Measurements from ENCODE around the gene PLK2. TPM values are rescaled to one million over a fixed set of nuclear protein-coding genes. Genes with fewer than 3 reads are reported as not detected.

PLK2 gene
- total RNA-seq, 3 donors from 2014 or later = 2.6 to 5.6 (median 4.4) TPM

- DNase-seq (no peak), ATAC-seq (no peak)
- H3K4me1 Mint-ChIP-seq (ENCODE audit: low read depth) = no peaks in the 10 kb centered on the region
- H3K9me3 Mint-ChIP-seq = no peaks in the 10 kb centered on the region
- H3K36me3 Mint-ChIP-seq (ENCODE audit: insufficient read depth) = peaks cover 7% of the 10 kb centered on the region
- H3K27me3 Mint-ChIP-seq (ENCODE audit: low read depth) = peaks cover 15% of the 10 kb centered on the region
- no peak overlapping the region for H3K4me3 Mint-ChIP-seq
Measured at GRCh38 chr5:58450018-58450417, 9.9 kb downstream of the PLK2 start.

GRCh38 chr5:58447226-58447625 is 12.7 kb downstream of the PLK2 start:
- Mint-ChIP-seq H3K9me3 (peaks cover 4% of the 10 kb centered on the region), H3K27me3 (ENCODE audit: low read depth) (peaks cover 10% of the 10 kb centered on the region), H3K36me3 (ENCODE audit: insufficient read depth) (no peaks in the 10 kb centered on the region), H3K4me1 (ENCODE audit: low read depth) (no peaks in the 10 kb centered on the region), H3K4me3 (no peak overlapping the region)
- ATAC-seq (no peak), DNase-seq (no peak)

DNA sequence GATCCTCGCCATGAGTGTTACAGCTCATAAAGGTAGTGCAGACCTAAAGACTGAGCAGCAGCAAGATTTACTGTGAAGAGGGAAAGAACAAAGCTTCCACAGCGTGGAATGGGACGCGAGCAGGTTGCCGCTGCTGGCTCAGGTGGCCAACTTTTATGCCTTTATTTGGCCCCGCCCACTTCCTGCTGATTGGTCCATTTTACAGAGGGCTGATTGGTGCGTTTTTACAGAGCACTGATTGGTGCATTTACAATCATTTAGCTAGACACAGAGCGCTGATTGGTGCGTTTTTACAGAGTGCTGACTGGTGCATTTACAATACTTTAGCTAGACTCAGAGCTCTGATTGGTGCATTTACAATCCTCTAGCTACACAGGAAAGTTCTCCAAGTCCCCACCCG is 13.9 kb downstream of the PLK2 start:
- ATAC-seq (no peak), DNase-seq (no peak)
- peaks cover 12% of the 10 kb centered on the region for H3K27me3 Mint-ChIP-seq (ENCODE audit: low read depth)
- peaks cover 4% of the 10 kb centered on the region for H3K9me3 Mint-ChIP-seq
- H3K4me1 Mint-ChIP-seq (ENCODE audit: low read depth) = no peaks in the 10 kb centered on the region
- no peak overlapping the region for H3K4me3 Mint-ChIP-seq
- H3K36me3 Mint-ChIP-seq (ENCODE audit: insufficient read depth) = no peaks in the 10 kb centered on the region

DNA sequence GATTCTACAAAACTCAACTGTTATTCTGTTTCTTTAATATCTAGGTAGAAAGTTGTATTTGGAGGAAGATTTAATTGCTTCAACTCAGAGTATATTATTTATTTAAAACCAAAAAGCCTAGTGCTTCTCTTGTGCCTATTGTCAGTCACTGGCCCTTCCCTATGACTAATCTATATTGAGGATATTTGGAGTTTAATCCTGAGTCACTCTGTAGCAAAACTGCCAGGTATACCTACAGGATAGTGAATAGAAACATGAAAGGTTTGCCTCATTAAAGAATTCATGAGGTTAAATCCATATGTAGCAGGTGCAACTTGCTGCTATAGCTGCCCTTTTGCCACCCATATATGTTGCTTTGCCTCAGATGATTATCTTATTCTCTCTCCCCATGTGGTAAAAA is 15.1 kb downstream of the PLK2 start:
- H3K27me3 Mint-ChIP-seq (ENCODE audit: low read depth) = peaks cover 13% of the 10 kb centered on the region
- H3K4me3 Mint-ChIP-seq = no peak overlapping the region
- H3K4me1 Mint-ChIP-seq (ENCODE audit: low read depth) = no peaks in the 10 kb centered on the region
- H3K36me3 Mint-ChIP-seq (ENCODE audit: insufficient read depth) = no peaks in the 10 kb centered on the region
- no peak for ATAC-seq
- DNase-seq = no peak
- peaks cover 4% of the 10 kb centered on the region for H3K9me3 Mint-ChIP-seq

- Mint-ChIP-seq H3K9me3 (peaks cover 4% of the 10 kb centered on the region), H3K36me3 (ENCODE audit: insufficient read depth) (no peaks in the 10 kb centered on the region), H3K4me3 (no peak overlapping the region)
Measured at GRCh38 chr5:58440901-58441460, 18.9 kb downstream of the PLK2 start.

GRCh38 chr5:58439094-58439644 is 20.7 kb downstream of the PLK2 start:
- Mint-ChIP-seq H3K4me3 (no peak overlapping the region), H3K27me3 (ENCODE audit: low read depth) (peaks cover 10% of the 10 kb centered on the region), H3K4me1 (ENCODE audit: low read depth) (peaks cover 5% of the 10 kb centered on the region), H3K9me3 (peaks cover 4% of the 10 kb centered on the region), H3K36me3 (ENCODE audit: insufficient read depth) (no peaks in the 10 kb centered on the region)
- ATAC-seq (no peak), DNase-seq (no peak)

More at GRCh38 chr5:58440901-58441460, 18.9 kb downstream of the PLK2 start:
- DNase-seq (no peak), ATAC-seq (no peak)
- Mint-ChIP-seq H3K4me1 (ENCODE audit: low read depth) (no peaks in the 10 kb centered on the region), H3K27me3 (ENCODE audit: low read depth) (peaks cover 7% of the 10 kb centered on the region)

GRCh38 chr5:58437661-58438060 is 22.2 kb downstream of the PLK2 start:
- ATAC-seq (no peak), DNase-seq (no peak)
- no peaks in the 10 kb centered on the region for H3K36me3 Mint-ChIP-seq (ENCODE audit: insufficient read depth)
- peaks cover 5% of the 10 kb centered on the region for H3K4me1 Mint-ChIP-seq (ENCODE audit: low read depth)
- H3K4me3 Mint-ChIP-seq = no peak overlapping the region
- no peaks in the 10 kb centered on the region for H3K9me3 Mint-ChIP-seq
- H3K27me3 Mint-ChIP-seq (ENCODE audit: low read depth) = peaks cover 10% of the 10 kb centered on the region

GRCh38 chr5:58431832-58432231 is 28.1 kb downstream of the PLK2 start:
- no peak for ATAC-seq
- Mint-ChIP-seq H3K4me3 (no peak overlapping the region), H3K4me1 (ENCODE audit: low read depth) (peaks cover 5% of the 10 kb centered on the region), H3K36me3 (ENCODE audit: insufficient read depth) (no peaks in the 10 kb centered on the region), H3K9me3 (no peaks in the 10 kb centered on the region), H3K27me3 (ENCODE audit: low read depth) (peaks cover 2% of the 10 kb centered on the region)
- DNase-seq = no peak

- no peak for ATAC-seq
- Mint-ChIP-seq H3K9me3 (no peaks in the 10 kb centered on the region), H3K36me3 (ENCODE audit: insufficient read depth) (no peaks in the 10 kb centered on the region), H3K4me3 (no peak overlapping the region), H3K27me3 (ENCODE audit: low read depth) (peaks cover 21% of the 10 kb centered on the region), H3K4me1 (ENCODE audit: low read depth) (no peaks in the 10 kb centered on the region)
- DNase-seq = no peak
Measured at GRCh38 chr5:58412932-58413331, 47.0 kb downstream of the PLK2 start.

DNA sequence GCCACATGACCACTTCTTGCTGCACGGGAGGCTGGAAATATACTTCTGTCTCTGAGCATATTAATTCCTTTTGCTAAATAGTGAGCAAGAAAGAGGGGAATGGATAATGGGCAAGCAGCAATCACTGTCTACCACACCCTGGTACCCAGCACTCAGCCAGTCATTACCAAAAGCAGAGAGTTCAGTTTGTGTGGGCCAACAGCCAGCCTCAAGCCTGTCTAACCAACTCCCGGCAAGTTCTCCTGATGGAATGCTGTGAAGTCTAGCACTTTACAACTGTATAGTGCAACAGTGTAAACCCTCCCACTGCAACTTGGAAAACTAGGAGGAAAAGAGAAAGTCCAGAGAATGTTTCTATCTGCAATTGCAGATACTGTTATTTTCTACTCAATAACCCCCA is 47.8 kb downstream of the PLK2 start:
- no peaks in the 10 kb centered on the region for H3K9me3 Mint-ChIP-seq
- no peak for ATAC-seq
- H3K36me3 Mint-ChIP-seq (ENCODE audit: insufficient read depth) = no peaks in the 10 kb centered on the region
- no peak overlapping the region for H3K4me3 Mint-ChIP-seq
- DNase-seq = no peak
- peaks cover 21% of the 10 kb centered on the region for H3K27me3 Mint-ChIP-seq (ENCODE audit: low read depth)
- H3K4me1 Mint-ChIP-seq (ENCODE audit: low read depth) = no peaks in the 10 kb centered on the region

- Mint-ChIP-seq H3K4me3 (no peak overlapping the region), H3K27me3 (ENCODE audit: low read depth) (peaks cover 20% of the 10 kb centered on the region), H3K4me1 (ENCODE audit: low read depth) (no peaks in the 10 kb centered on the region), H3K9me3 (no peaks in the 10 kb centered on the region), H3K36me3 (ENCODE audit: insufficient read depth) (no peaks in the 10 kb centered on the region)
- DNase-seq = no peak
- ATAC-seq = no peak
Measured at GRCh38 chr5:58411372-58411771, 48.5 kb downstream of the PLK2 start.

DNA sequence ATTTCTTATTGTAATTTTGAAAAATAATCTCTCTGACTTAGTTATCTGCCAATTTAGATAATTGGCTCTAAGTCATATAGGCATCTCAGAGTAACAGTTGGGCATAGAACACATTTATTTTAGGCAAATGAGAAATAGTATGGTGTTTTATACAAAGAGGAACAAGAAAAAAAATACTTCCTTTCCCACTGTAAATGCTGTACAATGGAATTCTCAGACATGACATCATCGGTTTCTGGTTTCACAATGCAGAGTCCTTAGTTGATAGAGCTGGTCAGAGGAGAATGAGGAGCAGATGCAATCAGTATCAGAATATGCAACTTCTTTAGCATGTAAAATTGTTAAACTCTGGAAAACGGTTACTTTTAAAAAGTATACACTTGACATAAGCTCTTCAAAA is 49.4 kb downstream of the PLK2 start:
- no peak overlapping the region for H3K4me3 Mint-ChIP-seq
- no peak for DNase-seq
- no peak for ATAC-seq
- H3K36me3 Mint-ChIP-seq (ENCODE audit: insufficient read depth) = no peaks in the 10 kb centered on the region
- H3K4me1 Mint-ChIP-seq (ENCODE audit: low read depth) = no peaks in the 10 kb centered on the region
- no peaks in the 10 kb centered on the region for H3K9me3 Mint-ChIP-seq
- peaks cover 16% of the 10 kb centered on the region for H3K27me3 Mint-ChIP-seq (ENCODE audit: low read depth)

GRCh38 chr5:58407042-58407719 is 52.7 kb downstream of the PLK2 start:
- Mint-ChIP-seq H3K4me1 (ENCODE audit: low read depth) (no peaks in the 10 kb centered on the region), H3K4me3 (no peak overlapping the region), H3K27me3 (ENCODE audit: low read depth) (peaks cover 11% of the 10 kb centered on the region), H3K36me3 (ENCODE audit: insufficient read depth) (no peaks in the 10 kb centered on the region), H3K9me3 (no peaks in the 10 kb centered on the region)
- no peak for DNase-seq
- no peak for ATAC-seq

DNA sequence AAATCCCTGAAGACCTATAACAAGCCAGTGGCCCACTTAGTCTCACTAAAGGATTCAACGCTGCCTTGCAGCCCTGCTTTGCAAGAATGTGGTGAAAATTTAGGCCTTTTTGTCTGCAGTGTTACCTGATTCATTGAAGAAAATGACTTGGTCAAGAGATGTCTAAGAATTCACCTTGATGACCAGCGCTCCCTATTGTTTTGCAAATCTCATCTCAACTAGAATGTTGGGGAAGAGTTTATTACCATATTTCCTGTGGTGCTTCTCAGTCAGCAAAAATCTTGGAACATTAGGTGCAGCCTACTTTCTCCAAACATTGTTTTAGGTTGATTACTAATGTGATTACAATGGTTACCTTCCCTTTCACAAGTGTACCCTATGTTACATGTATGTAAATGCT is 53.5 kb downstream of the PLK2 start:
- H3K36me3 Mint-ChIP-seq (ENCODE audit: insufficient read depth) = no peaks in the 10 kb centered on the region
- no peak overlapping the region for H3K4me3 Mint-ChIP-seq
- H3K27me3 Mint-ChIP-seq (ENCODE audit: low read depth) = peaks cover 11% of the 10 kb centered on the region
- no peaks in the 10 kb centered on the region for H3K9me3 Mint-ChIP-seq
- DNase-seq = no peak
- no peak for ATAC-seq
- H3K4me1 Mint-ChIP-seq (ENCODE audit: low read depth) = no peaks in the 10 kb centered on the region

- H3K27me3 Mint-ChIP-seq (ENCODE audit: low read depth) = peaks cover 11% of the 10 kb centered on the region
- H3K4me3 Mint-ChIP-seq = no peak overlapping the region
- H3K36me3 Mint-ChIP-seq (ENCODE audit: insufficient read depth) = no peaks in the 10 kb centered on the region
- no peaks in the 10 kb centered on the region for H3K9me3 Mint-ChIP-seq
- ATAC-seq (no peak), DNase-seq (no peak)
- H3K4me1 Mint-ChIP-seq (ENCODE audit: low read depth) = no peaks in the 10 kb centered on the region
Measured at GRCh38 chr5:58405175-58405574, 54.7 kb downstream of the PLK2 start.

Measured in activated T-cell treated with anti-CD3 and anti-CD28 coated beads, Interleukin-2, amount 50 U/mL, for 4 hours (primary cell).